ENCODE data around the gene FBXO33.

GRCh38 chr14:39432179-39432618 is at the start of gene FBXO33:
- TF ChIP-seq CTCF (IDR thresholded peaks at IDR 0.05), result peak in 1 of 6 experiments; percentile 2
- TF ChIP-seq POLR2A (IDR thresholded peaks at IDR 0.05), result peak in 1 of 2 donors; percentile 78
